Stimulated activated CD8-positive, alpha-beta memory T cell treated with anti-CD3 and anti-CD28 coated beads, Interleukin-4, amount 100 ng/mL, for 24 hours (primary cell): ENCODE measurements around the gene WDR5.

Experiments
- DNase-seq: peaks from one replicate; pipeline ENCODE4 v3.0.0-alpha.2; 2020; ENCODE audit warnings: low read depth

The WDR5 gene

DNA sequence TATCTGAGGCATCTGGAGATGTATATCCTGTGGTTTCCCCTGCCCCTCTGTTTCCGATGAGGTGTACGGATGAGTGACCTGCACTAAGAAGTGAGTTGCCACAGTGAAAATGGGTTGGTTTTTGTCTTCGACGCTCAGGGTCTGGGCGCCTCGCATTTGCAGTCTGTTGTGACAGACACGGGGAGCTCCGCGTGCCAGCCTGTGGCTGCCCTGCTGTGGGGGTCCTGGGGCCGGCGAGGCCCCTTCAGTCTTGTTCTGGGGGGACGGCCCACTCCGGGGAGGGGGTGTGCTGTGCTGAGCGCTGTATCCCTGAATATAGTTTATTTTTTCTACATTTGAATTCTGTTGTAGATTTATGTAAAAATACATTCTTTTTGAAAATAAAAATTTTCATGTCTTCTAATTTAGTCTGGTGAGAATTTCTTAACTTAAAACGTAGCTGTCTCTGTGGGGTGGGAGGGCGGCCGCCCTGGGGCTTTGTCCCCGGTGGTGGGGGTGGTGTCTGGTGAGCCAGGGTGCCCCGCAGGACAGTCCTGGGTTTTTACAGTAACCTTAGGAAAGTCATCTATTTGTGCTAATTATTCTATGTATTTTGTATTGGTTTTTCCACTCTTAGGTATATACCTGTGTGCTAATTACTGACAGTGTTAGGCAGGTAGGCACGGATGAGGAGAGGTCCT is 23.8 kb downstream of the WDR5 start:
- DNase-seq, result no peak

DNA sequence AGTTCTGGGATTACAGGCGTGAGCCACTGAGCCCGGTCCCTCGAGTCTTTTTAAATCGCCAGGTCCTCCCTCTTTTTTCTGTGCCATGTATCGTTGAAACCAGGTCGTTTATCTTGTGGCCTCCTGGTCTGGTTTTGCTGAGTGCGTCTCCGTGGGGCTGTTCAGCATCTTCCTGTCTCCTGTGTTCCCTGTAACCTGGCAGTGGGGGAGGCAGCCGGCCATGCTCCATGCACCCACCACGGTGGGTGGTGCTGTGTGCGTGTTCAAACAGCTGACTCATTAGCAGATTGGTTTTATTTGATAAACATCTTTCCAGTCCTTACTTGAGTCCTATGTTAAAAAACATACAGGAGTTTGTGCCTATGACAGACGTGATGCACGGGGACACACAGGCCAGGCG is 25.8 kb downstream of the WDR5 start:
- no peak for DNase-seq

DNA sequence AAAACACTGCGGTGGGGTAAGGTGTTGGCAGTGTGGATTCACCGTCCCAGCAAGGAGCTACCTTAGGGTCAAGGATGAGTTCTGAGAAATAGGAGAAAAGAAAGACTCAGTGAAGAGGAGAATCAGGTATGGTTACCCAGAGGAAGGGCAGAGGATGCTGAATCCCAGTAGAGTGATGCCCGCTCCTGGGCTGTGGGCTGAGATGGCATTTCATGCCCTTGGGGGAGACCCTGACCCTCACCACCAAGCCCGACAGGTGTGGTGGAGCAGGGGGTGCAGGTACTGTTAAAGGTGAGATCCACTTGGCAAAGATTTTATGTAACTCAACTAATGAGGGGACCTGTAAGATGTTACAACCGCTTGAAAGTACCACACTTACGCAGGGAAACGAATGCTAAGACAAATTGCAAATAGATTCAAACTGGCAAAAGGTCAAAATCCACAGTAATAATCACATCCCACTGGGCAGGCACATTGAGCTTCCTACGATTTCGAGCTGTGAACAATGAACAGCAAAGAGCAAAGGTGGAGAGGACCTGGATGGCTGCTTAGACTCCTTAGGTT is 26.4 kb downstream of the WDR5 start:
- no peak for DNase-seq

DNA sequence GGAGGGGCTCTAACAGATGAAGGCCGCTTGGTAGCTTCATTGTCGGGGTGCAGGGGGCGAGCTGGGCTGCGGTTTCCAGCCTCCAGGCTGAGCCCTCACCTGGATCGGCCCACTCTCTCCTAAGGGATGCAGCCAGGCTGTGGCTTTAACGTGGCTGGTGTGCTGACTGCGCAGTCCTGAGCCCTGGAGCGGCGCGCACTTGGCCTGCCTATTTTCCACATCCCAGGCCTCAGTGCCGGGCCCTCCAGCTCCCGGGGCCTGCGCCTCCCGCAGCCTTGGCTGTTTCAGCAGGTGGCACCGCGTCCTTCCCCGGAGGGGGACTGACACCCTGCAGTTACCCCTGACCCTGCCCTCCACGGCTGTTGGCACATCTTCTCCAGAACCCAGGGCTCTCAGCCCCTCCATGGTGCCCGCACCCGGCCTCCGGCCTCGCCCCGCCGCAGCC is 27.1 kb downstream of the WDR5 start:
- no peak for DNase-seq

DNA sequence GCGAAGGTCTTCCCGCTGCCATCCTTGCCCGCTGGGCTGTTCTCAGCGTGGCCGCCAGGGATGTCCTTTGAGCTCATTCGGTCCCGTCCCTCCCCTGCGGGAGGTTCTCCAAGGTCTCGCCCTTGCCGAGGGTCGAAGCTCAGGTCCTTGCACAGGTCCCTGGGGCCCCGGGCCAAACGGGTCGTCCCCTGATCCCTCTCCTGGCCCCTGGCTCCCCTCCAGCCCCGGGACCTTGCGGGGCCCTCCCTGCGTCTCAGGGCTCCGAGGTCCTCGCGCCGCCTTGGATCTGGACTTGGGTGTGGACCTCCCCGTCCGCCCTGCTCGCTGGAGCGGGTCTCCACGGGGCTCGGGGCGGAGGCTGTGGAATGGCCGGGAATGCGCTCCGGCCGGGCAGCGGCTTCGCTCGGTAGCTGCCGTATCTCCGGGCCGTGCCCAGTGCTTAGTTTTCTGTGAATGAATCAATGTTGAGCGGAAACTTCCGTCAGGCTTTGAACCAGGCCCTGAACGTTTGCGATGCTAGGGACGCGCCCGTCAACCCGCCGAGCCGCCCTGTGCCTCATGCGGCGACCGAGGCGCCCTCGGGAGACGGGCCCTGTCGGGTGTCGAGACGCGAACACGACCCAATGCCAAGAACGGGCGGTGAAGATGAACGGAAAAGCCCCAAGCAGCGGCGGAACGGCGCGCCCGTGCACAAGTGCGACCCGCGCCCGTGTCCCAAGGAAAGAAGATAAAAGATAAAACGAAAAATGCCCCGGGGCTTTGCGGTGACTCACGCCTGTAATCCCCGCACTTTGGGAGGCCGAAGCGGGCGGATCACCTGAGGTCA is 27.7 kb downstream of the WDR5 start:
- DNase-seq, result peak; percentile 43

DNA sequence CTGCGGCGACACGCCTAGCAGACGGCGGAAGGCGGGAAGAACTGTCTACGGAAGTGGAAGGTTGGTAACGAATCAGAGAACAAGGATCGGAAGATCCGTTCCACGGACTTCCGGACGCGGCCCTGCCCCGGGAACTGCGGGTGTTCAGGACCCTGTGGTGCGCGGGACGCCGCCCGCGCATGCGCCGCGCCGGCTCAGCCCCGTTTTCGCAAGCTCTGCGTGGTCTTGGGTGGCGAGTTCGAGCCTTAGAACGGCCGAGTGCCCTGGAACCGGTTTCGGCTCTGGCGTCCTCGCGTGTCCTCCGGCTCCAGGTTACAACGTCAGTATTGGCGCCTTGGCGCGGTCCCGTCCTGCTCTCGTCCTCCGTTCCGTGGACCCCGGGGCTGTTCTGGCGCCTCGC is 29.0 kb downstream of the WDR5 start:
- no peak for DNase-seq

DNA sequence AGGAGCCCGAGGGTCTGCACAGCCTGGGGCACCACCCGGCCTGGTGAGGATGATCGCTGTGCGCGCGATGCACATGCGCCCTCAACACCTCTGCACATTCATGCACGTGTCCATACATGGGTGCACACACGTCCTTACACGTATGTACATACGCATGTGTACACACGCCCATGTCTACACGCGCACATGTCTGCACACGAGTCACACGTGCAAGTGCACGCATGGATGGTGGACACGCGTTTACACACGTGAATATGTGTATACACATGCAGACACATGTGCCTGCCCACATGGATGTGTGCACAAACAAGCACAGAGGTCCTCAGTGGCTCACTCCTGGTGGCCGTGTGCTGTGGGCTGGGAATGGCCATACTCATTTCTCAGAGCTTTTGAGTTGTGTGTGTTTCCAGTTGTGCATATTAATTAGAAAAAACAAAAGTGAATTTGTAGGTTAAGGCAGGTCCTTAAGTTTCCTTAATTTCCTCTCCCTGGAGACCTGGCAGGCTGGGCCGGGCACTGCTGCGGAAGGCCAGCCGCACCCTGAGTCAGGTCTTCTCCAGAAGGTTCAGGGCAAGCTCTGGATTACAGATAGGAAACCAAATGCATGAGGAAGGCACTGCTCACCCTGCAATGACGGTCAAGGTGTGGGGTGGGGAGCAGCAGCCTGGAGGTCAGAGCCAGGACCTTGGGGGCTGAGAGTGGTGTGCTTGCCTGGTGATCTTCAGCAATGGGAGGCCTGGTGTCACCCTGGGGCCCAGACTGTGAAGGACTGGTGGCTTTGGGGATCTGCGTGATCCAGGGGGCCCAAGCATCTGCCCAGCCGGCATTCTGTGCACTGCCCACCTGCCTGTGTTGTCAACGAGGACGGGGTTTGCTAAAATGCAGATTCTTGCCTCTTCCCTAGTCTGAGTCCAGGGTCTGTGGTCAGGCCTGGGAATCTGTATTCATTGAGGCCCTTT is 29.8 kb downstream of the WDR5 start:
- DNase-seq, result no peak

DNA sequence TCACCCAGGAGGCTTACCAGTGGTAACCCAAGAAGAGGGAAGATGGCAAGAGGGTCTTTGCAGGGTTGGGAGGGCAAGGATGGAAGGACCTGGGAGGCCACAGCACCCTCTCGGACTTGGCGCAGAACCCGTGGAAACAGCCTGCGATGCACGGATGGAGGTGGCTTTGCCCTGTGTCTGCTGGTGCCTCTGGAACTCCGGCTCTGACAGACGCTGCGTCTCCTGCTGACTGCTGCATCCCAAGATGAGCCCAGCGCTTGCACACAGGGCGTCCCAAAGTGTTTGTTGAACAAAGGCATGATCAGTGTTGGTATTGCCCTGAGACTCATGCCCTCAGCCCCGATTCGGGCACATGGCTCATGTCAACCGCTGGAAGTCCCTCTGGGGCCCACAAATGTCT is 30.5 kb downstream of the WDR5 start:
- DNase-seq, result no peak

DNA sequence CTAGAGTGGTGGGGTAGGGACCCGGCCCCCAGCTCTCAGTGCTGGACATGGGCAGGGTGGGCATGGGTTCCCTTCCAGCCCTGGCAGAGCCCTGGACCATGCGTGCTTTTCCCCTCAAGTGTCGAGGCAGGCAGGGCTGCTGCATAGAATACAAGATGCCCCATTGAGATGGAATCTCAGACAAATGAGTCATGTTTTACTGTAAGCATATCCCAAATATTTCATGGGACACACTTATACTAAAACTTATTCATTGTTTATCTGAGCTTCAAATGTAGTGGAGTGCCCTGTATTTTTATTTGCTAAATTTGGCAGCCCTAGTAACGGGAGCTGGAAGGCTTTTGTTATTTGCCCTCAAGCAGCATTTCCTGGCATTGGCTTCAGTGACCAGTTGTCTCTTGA is 31.6 kb downstream of the WDR5 start:
- no peak for DNase-seq

DNA sequence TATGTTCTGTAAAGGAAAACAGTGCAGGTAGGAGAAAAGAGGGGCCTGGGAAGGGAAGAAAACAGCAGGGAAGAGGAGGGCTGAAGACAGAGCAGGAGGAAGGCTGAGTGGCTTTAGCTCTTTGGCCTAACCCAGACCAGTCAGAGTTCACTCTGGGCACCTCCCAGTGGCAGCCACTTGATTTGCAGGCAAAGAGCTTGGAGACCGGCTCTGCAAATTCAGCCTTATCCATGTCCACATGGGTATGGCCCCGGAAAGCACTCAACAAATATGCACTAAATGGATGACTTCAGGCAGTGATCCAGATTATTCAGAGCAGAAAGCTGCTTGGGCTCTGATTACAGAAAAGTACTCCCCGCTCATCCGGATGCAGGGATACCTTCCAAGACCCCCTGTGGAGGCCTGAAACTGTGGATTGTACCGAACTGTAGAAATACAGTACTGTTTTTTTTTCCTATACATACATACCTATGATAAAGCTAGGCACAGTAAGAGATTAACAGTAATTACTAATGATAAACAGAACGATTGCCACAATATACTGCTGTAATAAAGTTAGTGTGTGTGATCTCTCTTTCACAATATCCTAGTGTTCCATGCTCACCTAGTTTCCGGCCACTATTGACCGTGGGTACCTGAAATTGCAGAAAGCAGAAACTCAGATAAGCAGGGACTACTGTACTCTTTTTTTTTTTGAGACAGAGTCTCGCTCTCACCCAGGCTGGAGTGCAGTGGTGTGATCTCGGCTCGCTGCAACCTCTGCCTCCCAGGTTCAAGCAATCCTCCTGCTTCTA is 33.1 kb downstream of the WDR5 start:
- DNase-seq, result no peak

DNA sequence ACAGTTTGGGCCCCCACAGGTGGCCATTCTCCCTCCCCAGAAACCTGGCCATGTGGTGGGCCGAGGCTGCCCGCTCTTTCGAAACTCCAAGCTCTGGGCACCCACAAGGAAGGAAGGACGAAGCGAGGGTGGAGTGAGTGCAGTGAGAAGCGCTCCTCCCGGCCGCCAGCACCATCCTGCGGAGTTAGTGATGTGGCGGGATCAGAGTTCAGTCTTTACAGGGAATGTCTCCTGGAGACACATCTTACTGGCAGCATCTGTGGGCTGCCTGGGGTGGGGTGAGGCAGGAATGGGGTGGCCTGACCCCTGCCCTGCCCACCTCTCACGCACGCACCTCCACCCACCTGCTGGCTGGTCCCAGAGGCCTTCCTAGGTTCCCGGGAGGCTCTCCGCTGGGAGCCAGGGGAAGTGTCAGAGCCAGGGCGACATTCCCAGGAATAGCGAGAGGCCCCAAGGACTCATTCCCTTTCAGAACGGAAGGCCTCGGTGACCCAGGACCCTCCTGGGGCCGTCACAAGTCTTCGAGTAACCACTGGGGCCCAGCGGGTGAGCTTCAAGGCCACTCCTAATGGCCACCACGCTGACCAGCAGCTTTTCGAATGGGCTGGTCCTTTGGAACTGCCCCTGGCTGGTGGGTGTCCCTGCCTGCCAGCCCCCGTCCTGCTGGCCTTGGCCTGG is 34.0 kb downstream of the WDR5 start:
- DNase-seq, result no peak

DNA sequence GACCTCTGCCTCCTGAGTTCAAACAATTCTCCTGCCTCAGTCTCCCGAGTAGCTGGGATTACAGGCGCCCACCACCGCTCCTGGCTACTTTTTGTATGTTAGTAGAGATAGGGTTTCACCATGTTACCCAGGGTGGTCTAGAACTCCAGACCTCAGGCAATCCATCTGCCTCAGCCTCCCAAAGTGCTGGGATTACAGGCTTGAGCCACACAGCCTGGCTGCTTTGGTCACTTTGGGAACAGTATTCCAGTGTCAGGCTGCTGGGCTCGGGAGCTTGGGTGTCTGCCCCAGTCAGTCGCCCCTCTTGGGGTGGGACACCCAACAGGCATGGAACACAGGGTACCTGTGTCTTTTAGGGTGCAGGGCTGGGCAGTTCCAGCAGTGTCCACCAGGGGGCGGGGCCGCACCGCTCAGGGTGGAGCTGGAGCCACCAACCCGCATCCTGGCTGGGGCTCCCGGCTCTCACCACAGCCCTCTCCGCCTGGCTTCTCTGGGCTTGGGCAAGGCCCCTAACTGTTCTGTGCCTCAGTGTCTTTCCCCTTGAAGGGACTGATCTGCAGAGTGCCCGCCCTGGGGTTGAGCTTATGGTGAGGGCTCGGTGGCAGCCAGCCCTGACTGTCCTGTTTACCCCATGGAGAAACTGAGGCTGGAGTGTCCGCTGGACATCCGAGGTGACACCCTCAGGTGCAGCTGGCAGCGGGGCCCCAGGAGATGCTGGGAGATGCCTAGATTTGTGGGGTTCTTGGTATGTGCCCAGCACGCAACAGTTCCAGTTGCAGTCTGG is 34.8 kb downstream of the WDR5 start:
- DNase-seq, result no peak

DNA sequence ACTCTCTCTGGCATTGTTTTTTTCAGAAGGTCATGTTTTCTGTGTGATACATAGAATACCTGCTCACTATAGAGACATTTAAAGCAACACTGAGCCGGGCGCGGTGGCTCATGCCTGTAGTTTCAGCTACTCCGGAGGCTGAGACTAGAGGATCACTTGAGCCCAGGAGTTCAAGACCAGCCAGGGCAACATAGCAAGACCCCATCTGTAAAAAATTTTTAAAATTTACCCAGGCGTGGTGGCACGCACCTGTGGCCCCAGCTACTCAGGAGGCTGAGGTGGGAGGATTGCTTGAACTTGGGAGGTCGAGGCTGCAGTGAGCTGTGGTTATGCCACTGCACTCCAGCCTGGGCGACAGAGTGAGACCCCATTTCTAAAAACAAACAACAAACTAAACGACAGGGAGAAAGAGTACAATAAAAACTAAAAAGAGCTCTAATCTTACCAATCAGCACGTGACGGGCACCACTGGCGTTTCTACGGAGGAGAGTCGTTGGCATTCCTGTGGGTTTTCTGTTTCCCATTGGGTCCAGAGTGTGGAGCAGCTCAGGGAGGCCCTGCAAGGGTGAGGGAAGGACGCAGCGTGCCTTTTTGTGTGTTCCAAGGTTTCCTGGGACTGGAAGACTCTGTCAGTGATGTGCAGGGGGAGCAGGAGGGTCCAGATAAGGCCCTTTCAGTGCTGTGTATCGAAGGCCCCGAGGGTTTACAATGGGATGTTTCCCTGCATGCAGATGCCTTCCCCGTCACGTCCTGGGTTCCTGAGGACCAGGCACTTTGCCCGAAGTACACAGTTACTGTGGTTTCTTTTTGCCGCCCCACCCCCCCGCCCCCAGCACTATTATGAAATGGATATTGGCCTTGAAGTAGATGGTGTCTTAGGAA is 35.7 kb downstream of the WDR5 start:
- no peak for DNase-seq

DNA sequence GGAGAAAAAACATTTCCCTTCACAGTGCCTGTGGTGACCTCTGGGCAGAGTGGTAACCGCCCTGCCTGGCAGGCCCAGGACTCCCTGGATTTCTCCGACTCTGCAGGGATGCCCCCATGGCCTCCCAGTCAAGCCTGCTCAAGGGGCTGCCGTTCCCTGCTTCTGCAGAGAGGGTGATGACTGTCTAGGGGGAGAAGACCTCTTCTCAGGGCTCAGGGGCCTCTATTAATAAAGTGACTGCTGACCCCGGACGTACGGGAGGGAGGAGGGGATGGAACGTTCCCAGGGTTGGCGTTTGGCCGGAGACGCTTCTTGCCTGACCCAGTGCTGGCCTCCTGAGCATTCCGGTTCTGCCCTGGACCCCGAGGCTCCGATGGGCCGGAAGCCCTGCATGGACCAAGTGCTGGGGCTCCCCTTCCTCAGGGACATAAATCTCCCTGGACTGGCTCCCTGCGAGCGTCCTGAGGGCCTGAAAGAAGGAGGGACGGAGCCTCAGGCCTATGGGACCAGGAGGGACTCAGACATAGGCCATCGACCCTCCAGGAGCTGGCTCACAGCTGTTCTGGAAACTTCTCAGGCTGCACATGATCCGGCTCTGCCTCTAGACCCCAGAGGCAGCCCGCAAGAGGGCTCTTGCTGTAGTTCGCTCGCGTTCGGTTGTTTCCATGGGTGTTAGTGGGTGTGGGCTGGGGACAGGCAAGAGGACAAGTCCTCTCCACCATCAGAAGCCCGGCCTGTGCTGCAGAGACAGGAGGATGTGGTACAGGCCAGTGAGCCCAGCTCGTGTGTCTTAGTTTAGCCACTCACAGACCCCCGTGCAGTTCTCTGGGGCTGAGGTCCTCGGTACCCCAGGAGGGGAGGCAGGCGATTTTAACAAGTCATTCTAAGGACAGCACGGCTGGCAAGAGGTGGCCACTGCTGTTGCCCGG is 36.6 kb downstream of the WDR5 start:
- DNase-seq, result no peak

DNA sequence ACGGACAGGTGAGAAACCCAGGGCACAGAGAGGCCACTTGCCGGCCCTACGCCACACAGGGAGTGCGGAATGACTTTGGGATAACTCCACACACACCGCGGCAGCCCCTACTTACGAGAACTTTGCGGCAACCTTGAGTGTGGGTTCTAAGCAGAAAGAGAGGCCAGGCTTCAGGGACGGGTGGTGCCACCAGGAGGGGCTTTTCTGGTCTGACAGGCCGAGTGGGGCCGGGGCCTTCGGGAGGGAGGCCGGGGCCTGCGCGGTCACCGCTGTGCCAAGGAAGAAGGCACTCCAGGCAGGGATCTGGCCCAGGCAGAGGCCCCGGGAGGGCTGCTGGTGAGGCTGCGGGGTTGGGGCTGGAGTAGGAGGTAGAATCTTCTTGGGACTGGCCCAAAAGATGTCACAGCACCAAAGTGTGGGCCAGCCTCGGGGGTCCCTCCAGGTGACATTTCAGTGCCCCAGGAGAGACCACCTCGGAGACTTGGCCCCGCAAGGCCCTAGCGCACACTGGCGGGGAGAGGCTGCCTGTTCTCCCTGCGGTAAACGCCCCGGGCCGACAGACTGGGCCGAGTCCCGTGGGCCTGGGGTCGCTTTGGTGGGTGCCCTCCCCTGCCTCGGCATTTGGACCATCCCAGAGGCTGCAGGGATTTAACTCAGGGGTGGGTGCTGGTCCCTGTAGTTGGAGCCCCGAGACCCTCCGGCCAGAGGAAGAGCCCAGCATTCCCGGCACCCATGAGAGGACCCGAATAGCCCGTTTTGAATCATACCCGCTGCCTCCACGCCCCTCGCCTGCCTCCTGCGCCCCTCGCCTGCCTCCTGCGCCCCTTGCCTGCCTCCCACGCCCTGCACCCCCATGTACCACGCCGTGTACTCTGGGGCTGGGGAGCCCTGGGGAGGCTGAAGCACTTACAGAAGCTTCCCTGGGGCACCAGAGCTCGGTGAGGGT is 37.5 kb downstream of the WDR5 start:
- no peak for DNase-seq

DNA sequence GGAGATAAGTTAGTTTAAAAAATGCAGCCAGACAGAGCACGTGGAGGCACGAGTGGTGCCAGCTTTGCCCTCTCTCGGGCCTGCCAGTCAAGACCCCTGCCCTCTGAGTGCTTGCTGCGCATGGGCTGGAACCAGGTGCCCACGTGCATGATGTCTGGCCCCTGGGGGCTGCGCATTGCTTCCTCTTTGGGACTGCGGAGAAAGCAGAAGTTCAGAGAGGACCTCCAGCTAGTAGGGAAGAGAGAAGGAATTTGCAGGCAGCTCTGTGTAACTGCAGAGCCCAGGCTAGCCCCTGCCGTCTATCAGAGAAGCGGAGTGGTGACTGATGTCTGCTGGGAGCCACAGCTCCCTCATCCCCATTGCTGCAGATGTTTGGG is 38.2 kb downstream of the WDR5 start:
- no peak for DNase-seq
